Uterus (tissue), 2 donors: ENCODE data around the gene TRAPPC8.

Experiments used
- CTCF ChIP-seq, 4 experiments: fragments of 200-600 bp in 2 of 4; fragments of 450-650 bp in 2 of 4; sonication (generic) in 2 of 4; IDR thresholded peaks; one replicate each; pipeline ENCODE4 v1.5.1; 2016 to 2019; ENCODE audit warnings: antibody characterized with exemption in 4 of 4, mild to moderate bottlenecking in 2 of 4, moderate library complexity in 1 of 4
- POLR2A ChIP-seq, 2 donors: fragments of 450-650 bp; IDR thresholded peaks; one replicate each; pipeline ENCODE4 v1.6.1; 2016; ENCODE audit warnings: antibody characterized with exemption in 2 of 2, mild to moderate bottlenecking in 1 of 2, moderate library complexity in 1 of 2

GRCh38 chr18:31946305-31947046 lies 3.5 kb upstream of the TRAPPC8 start:
- no peak for TF ChIP-seq CTCF (IDR thresholded peaks at IDR 0.05)
- TF ChIP-seq POLR2A (IDR thresholded peaks at IDR 0.05): no peak
